T-cell (primary cell): Measurements from ENCODE around the gene SLIT3. TPM values are rescaled to one million over a fixed set of nuclear protein-coding genes. Genes with fewer than 3 reads are reported as not detected.

Source experiments
- ATAC-seq, 4 experiments: fragments of 200-7000 bp in 3 of 4; fragments of 150-1000 bp in 1 of 4; cut with Tn5 transposase; replicated peaks in 1 of 4; 1 replicate in 3 of 4; 2 replicates in 1 of 4; pipeline ENCODE4 v1.10.0; 2021; ENCODE audit warnings: moderate library complexity in 3 of 4, mild to moderate bottlenecking in 2 of 4, moderate number of reproducible peaks in 1 of 4
- CTCF ChIA-PET, 2 donors: fragments of 300-600 bp; sonication (Branson Sonifier 250); formaldehyde crosslinking; loops; one replicate each; lab custom pipeline; 2022; ENCODE audit warnings: antibody characterized with exemption in 2 of 2; lab: Charles Lee
- POLR2A ChIA-PET, 2 donors: fragments of 300-600 bp; sonication (Branson Sonifier 250); formaldehyde crosslinking; loops; one replicate each; lab custom pipeline; 2022; ENCODE audit warnings: antibody characterized with exemption in 2 of 2; lab: Charles Lee
- DNase-seq, 35 experiments: peaks; one replicate each; pipeline versions ENCODE4 v3.0.0 to v3.0.0-alpha.2; 2013 to 2023
- H3K27ac ChIP-seq: one replicate; pipeline ENCODE4 v1.5.1; 2013; ENCODE audit warnings: low read length
- H3K27me3 ChIP-seq, 2 experiments: replicated peaks in 1 of 2; 1 replicate in 1 of 2; 2 replicates in 1 of 2; pipeline versions ENCODE4 v1.6.1 to v1.7.0; 2013; ENCODE audit warnings: low read length in 1 of 2, mixed read lengths in 1 of 2; ENCODE audit not compliant: control insufficient read depth in 2 of 2, insufficient read depth in 2 of 2; ENCODE audit errors: extremely low read depth in 1 of 2
- H3K36me3 ChIP-seq, 2 donors: 1 replicate in 1 of 2; 2 replicates in 1 of 2; pipeline versions ENCODE4 v1.6.1 to v1.7.0; 2013; ENCODE audit warnings: low read length in 1 of 2; ENCODE audit not compliant: control insufficient read depth in 2 of 2, insufficient read depth in 1 of 2; ENCODE audit errors: extremely low read depth in 1 of 2
- H3K4me1 ChIP-seq, 2 experiments: 1 replicate in 1 of 2; 2 replicates in 1 of 2; pipeline versions ENCODE4 v1.6.1 to v1.7.0; 2013; ENCODE audit warnings: low read length in 2 of 2, mixed read lengths in 1 of 2; ENCODE audit not compliant: insufficient read depth in 2 of 2, control insufficient read depth in 1 of 2; ENCODE audit errors: extremely low read depth in 1 of 2
- H3K4me3 ChIP-seq, 2 donors: 1 replicate in 1 of 2; 2 replicates in 1 of 2; pipeline versions ENCODE4 v1.5.1 to v1.7.0; 2013; ENCODE audit warnings: mild to moderate bottlenecking in 2 of 2, low read length in 1 of 2, moderate library complexity in 1 of 2; ENCODE audit not compliant: control insufficient read depth in 1 of 2; ENCODE audit errors: extremely low read depth in 1 of 2
- H3K9me3 ChIP-seq: 2 replicates; pipeline ENCODE4 v1.7.0; 2013
- H3K27ac Mint-ChIP-seq, 2 donors: one replicate each; pipeline ENCODE4 v1.8.0; 2020 to 2021; ENCODE audit warnings: mild to moderate bottlenecking in 2 of 2, mixed read lengths in 2 of 2
- H3K27me3 Mint-ChIP-seq, 2 donors: one replicate each; pipeline ENCODE4 v1.8.0; 2021 to 2022; ENCODE audit warnings: mixed read lengths in 2 of 2
- H3K36me3 Mint-ChIP-seq: one replicate; pipeline ENCODE4 v1.8.0; 2021; ENCODE audit warnings: mixed read lengths
- H3K4me1 Mint-ChIP-seq, 3 donors: one replicate each; pipeline ENCODE4 v1.8.0; 2020 to 2022; ENCODE audit warnings: mixed read lengths in 3 of 3, mild to moderate bottlenecking in 1 of 3
- H3K4me3 Mint-ChIP-seq, 3 donors: one replicate each; pipeline ENCODE4 v1.8.0; 2020 to 2022; ENCODE audit warnings: mild to moderate bottlenecking in 3 of 3, mixed read lengths in 3 of 3, moderate library complexity in 3 of 3
- H3K9me3 Mint-ChIP-seq, 3 donors: one replicate each; pipeline ENCODE4 v1.8.0; 2020 to 2022; ENCODE audit warnings: mixed read lengths in 3 of 3
- WGBS: methylation state at CpG from one replicate; pipeline ENCODE4 v1.1.5; 2013; ENCODE audit warnings: missing lambda C conversion rate; ENCODE audit not compliant: insufficient coverage; 5-methylcytosine and 5-hydroxymethylcytosine counted together
- total RNA-seq, 35 experiments: library from RNA in 6 of 35; stranded (reverse) in 6 of 35; fragments of 120-200 nt in 1 of 35; gene quantifications; one replicate each; pipeline versions ENCODE4 v1.2.1 to v1.2.4 and lab custom pipeline; 2013 to 2026

SLIT3 gene
- total RNA-seq, 5 donors from 2014 or later (not counting 1 experiment from before 2014, with no cell fraction given): 0.13 to 0.32 (median 0.13) TPM; not detected in 2

GRCh38 chr5:168827636-168828035 is 473.3 kb downstream of the SLIT3 start:
- no peak for ATAC-seq
- Mint-ChIP-seq H3K4me1 (no peaks in the 10 kb centered on the region), H3K27me3 (peaks cover 5 to 13% of the 10 kb centered on the region in 2 donors), H3K27ac (no peak overlapping the region), H3K4me3 (no peak overlapping the region), H3K9me3 (peaks cover 0 to 5% (median 0%) of the 10 kb centered on the region in 3 donors), H3K36me3 (no peaks in the 10 kb centered on the region)
- POLR2A ChIA-PET: no interaction called here
- Histone ChIP-seq H3K36me3 (no peaks in the 10 kb centered on the region), H3K27me3 (peaks cover 0 to 5% of the 10 kb centered on the region in 2 experiments), H3K4me3 (no peak overlapping the region), H3K27ac (no peak overlapping the region), H3K4me1 (no peaks in the 10 kb centered on the region), H3K9me3 (no peaks in the 10 kb centered on the region)
- CTCF ChIA-PET: no interaction called here
- no CpG with 5 or more reads among the region's 3 CpGs for WGBS
- DNase-seq: no peak

DNA sequence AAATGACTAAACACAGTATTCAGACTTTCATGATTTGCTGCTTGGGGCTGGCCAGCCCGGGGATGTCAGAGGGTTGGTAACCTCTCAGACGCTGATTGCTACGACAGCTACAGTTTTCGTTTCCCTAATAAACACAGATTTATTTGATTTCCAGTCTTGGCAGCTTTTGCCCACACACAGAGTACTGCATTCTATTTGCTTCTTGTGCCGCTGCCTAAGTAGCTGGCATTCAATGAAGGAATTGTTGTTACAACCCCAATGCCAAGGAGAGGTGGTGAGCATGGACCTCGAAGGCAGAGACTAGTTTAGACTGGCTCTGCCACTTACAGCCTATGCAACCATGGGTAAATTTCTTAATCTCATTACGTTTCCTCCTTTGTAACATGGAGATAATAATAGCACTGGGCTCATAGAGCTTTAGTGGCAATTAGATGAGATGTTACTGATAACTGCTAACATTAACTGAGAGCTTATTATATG is 474.7 kb downstream of the SLIT3 start:
- H3K9me3 Mint-ChIP-seq: peaks cover 0 to 5% (median 0%) of the 10 kb centered on the region in 3 donors
- POLR2A ChIA-PET: no interaction called here
- Histone ChIP-seq H3K27ac (no peak overlapping the region), H3K4me3 (no peak overlapping the region), H3K4me1 (no peaks in the 10 kb centered on the region), H3K27me3 (peaks cover 0 to 5% of the 10 kb centered on the region in 2 experiments), H3K9me3 (no peaks in the 10 kb centered on the region), H3K36me3 (no peaks in the 10 kb centered on the region)
- peaks cover 5 to 13% of the 10 kb centered on the region in 2 donors for H3K27me3 Mint-ChIP-seq
- H3K4me3 Mint-ChIP-seq: no peak overlapping the region
- no peaks in the 10 kb centered on the region for H3K4me1 Mint-ChIP-seq
- DNase-seq (no peak), ATAC-seq (no peak)
- 85% methylated on average over 5 of the region's 7 CpGs for WGBS
- CTCF ChIA-PET: no interaction called here
- H3K27ac Mint-ChIP-seq: no peak overlapping the region
- no peaks in the 10 kb centered on the region for H3K36me3 Mint-ChIP-seq

DNA sequence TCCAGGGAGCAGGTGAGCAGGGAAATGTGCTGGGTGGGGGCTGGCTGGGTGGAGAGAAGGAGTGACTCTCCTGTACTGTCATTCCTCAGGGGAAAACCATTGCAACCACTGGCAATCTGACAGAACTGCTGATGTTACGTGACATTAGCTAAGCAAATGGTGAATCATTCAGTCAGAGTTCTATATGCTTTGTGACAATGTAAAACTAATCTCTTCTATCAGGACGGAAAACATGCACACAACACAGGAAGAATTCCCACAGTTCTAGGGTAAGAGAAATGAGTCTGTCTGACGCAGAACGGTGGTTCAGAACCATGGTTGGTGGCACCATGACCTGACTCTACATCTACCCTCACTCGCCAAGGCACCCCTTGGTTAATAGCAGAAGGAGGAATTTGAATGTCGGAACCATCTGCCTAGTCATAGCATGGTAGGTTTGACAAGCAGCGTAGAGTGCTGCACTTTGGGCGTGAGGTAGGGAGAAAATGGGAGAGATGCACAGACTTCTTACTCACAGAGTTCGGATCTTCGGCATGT is 478.1 kb downstream of the SLIT3 start:
- Histone ChIP-seq H3K4me1 (no peaks in the 10 kb centered on the region), H3K4me3 (no peak overlapping the region), H3K36me3 (no peaks in the 10 kb centered on the region), H3K27ac (no peak overlapping the region), H3K27me3 (no peaks in the 10 kb centered on the region), H3K9me3 (no peaks in the 10 kb centered on the region)
- no peak overlapping the region for H3K4me3 Mint-ChIP-seq
- ATAC-seq: no peak
- ChIA-PET CTCF (no interaction called here), POLR2A (no interaction called here)
- H3K9me3 Mint-ChIP-seq: peaks cover 0 to 5% (median 0%) of the 10 kb centered on the region in 3 donors
- no peaks in the 10 kb centered on the region for H3K36me3 Mint-ChIP-seq
- peaks cover 5 to 17% of the 10 kb centered on the region in 2 donors for H3K27me3 Mint-ChIP-seq
- DNase-seq: no peak
- no peak overlapping the region for H3K27ac Mint-ChIP-seq
- no peaks in the 10 kb centered on the region for H3K4me1 Mint-ChIP-seq
- 90% methylated on average over 5 of the region's 10 CpGs for WGBS

DNA sequence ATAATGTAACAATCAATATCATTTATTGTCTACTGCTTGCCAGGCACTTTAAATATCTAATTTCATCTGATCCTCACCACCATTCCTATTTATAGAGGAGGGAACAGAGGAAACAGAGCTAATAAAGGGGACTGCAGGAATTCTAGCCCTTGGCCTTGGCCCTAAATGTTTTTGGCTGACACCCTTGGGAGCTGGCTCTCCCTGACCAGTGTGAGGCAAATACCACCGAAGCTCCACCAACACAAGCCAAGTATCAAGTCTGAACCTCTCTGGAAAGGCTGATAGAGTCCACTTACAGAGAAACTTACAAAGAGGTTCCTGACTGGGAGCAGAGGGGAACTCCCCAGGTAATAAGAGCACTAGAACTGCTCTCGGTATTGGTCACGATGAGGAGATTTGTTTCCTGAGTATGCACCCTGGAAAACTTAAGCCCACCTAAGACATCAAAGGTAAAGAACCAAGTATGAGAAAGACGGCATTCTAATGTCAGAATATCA is 478.6 kb downstream of the SLIT3 start:
- CTCF ChIA-PET: no interaction called here
- Mint-ChIP-seq H3K4me1 (no peaks in the 10 kb centered on the region), H3K9me3 (peaks cover 0 to 5% (median 0%) of the 10 kb centered on the region in 3 donors), H3K27me3 (peaks cover 5 to 17% of the 10 kb centered on the region in 2 donors), H3K4me3 (no peak overlapping the region), H3K27ac (no peak overlapping the region), H3K36me3 (no peaks in the 10 kb centered on the region)
- no peak for DNase-seq
- no CpG with 5 or more reads among the region's 4 CpGs for WGBS
- Histone ChIP-seq H3K4me1 (no peaks in the 10 kb centered on the region), H3K9me3 (no peaks in the 10 kb centered on the region), H3K36me3 (no peaks in the 10 kb centered on the region), H3K4me3 (no peak overlapping the region), H3K27ac (no peak overlapping the region), H3K27me3 (no peaks in the 10 kb centered on the region)
- ATAC-seq: no peak
- POLR2A ChIA-PET: no interaction called here

DNA sequence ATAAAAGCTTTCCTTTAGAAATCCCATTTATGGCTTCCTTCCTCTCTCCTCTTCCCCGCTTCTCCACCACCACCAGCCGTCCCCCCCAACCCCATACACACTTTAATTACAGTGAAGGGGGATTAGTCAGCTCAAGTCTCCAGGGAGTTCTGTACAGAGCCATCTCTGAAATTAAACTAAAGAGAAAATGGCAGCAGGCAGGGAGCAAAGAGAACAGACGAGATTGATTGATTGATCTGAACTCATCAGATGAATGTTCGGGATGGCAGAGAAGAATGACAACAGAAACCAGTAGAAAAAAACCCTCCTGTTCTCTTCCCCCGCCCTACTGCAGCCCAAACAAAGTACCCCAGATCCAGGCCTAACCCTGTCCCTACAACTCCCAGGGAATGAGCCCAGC is 480.1 kb downstream of the SLIT3 start:
- no peaks in the 10 kb centered on the region for H3K9me3 ChIP-seq
- H3K27ac ChIP-seq: no peak overlapping the region
- Mint-ChIP-seq H3K9me3 (peaks cover 0 to 5% (median 0%) of the 10 kb centered on the region in 3 donors), H3K27ac (no peak overlapping the region), H3K36me3 (no peaks in the 10 kb centered on the region), H3K27me3 (peaks cover 5 to 14% of the 10 kb centered on the region in 2 donors), H3K4me3 (no peak overlapping the region), H3K4me1 (no peaks in the 10 kb centered on the region)
- DNase-seq (no peak), ATAC-seq (no peak)
- no peaks in the 10 kb centered on the region for H3K4me1 ChIP-seq
- no CpG with 5 or more reads among the region's 5 CpGs for WGBS
- no peaks in the 10 kb centered on the region for H3K27me3 ChIP-seq
- no peak overlapping the region for H3K4me3 ChIP-seq
- ChIA-PET CTCF (no interaction called here), POLR2A (no interaction called here)
- no peaks in the 10 kb centered on the region for H3K36me3 ChIP-seq

DNA sequence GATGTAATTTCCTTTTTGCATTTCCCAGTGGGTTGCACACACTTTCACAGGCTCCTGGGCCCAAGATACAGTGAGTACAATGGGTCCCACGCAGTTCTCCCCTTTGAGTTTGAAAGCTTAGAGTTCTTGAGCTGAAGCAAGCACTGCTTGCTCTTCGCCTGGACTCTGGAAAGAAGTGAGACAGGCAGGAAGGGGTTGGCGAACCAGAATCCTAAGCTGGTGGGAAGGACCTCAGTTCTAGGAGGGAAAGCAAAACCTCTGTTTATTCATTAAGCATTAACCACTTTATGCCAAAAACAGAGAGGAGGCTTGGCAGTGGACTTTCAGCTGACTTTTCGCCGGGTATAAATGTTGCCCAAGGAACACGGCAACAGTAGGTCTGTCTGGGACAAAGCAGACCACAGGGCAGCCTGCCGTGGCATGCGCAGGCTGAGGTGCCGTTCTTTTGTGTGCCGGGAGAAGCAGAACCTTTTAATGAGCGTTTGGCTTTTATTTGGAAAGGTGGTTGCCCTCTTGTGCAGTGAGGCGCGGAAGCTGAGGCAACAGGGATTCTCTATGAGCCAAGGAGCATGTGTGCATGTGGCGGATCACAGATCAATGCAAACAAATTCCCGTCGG is 481.8 kb downstream of the SLIT3 start:
- peaks cover 0 to 5% (median 0%) of the 10 kb centered on the region in 3 donors for H3K9me3 Mint-ChIP-seq
- CTCF ChIA-PET: no interaction called here
- WGBS: 91% methylated on average over 10 of the region's 16 CpGs

More for the DNA sequence above, 481.8 kb downstream of the SLIT3 start:
- Histone ChIP-seq H3K9me3 (no peaks in the 10 kb centered on the region), H3K36me3 (no peaks in the 10 kb centered on the region), H3K4me3 (no peak overlapping the region), H3K4me1 (no peaks in the 10 kb centered on the region), H3K27me3 (no peaks in the 10 kb centered on the region), H3K27ac (no peak overlapping the region)
- POLR2A ChIA-PET: no interaction called here
- DNase-seq (no peak), ATAC-seq (no peak)
- Mint-ChIP-seq H3K4me1 (no peaks in the 10 kb centered on the region), H3K36me3 (no peaks in the 10 kb centered on the region), H3K4me3 (no peak overlapping the region), H3K27me3 (peaks cover 5 to 14% of the 10 kb centered on the region in 2 donors), H3K27ac (no peak overlapping the region)
